WTC11 (cell line): Measurements from ENCODE around the gene IL18R1. TPM values are rescaled to one million over a fixed set of nuclear protein-coding genes. Genes with fewer than 3 reads are reported as not detected.

ENCODE experiments used
- ATAC-seq: fragments of 200-7000 bp; cut with Tn5 transposase; 2 replicates; pipeline ENCODE4 v1.10.0; 2021; ENCODE audit warnings: mild to moderate bottlenecking, moderate library complexity
- CTCF ChIA-PET: fragments of 300-600 bp; sonication (Branson Sonifier 250); formaldehyde crosslinking; loops from one replicate; lab custom pipeline; 2021; ENCODE audit warnings: antibody characterized with exemption; lab: Charles Lee
- POLR2A ChIA-PET: fragments of 350-600 bp; sonication (Branson Sonifier 250); formaldehyde crosslinking; loops from one replicate; lab custom pipeline; 2021; ENCODE audit warnings: antibody characterized with exemption; lab: Charles Lee
- DNase-seq: peaks from one replicate; pipeline ENCODE4 v3.0.0; 2021; ENCODE audit warnings: low spot score
- H3K27ac Mint-ChIP-seq: 2 replicates; pipeline ENCODE4 v1.8.0; 2021; ENCODE audit warnings: mixed read lengths
- H3K27me3 Mint-ChIP-seq: 2 replicates; pipeline ENCODE4 v1.8.0; 2021; ENCODE audit warnings: low read depth, mild to moderate bottlenecking, moderate library complexity, mixed read lengths
- H3K36me3 Mint-ChIP-seq: 2 replicates; pipeline ENCODE4 v1.8.0; 2021; ENCODE audit warnings: mixed read lengths
- H3K4me1 Mint-ChIP-seq: 2 replicates; pipeline ENCODE4 v1.8.0; 2022; ENCODE audit warnings: mixed read lengths
- H3K4me3 Mint-ChIP-seq: 2 replicates; pipeline ENCODE4 v1.8.0; 2021; ENCODE audit warnings: mild to moderate bottlenecking, moderate library complexity, mixed read lengths
- H3K9me3 Mint-ChIP-seq: 2 replicates; pipeline ENCODE4 v1.8.0; 2021; ENCODE audit warnings: mixed read lengths
- CBFB ChIP-seq: sonication (generic); formaldehyde crosslinking; IDR thresholded peaks from 2 replicates; pipeline ENCODE4 v1.8.1; 2022; ENCODE audit warnings: mild to moderate bottlenecking, low read depth, missing genetic modification reagents
- CREM ChIP-seq: sonication (generic); formaldehyde crosslinking; IDR thresholded peaks from 2 replicates; pipeline ENCODE4 v1.8.1; 2022; ENCODE audit warnings: mild to moderate bottlenecking, missing genetic modification reagents, moderate library complexity
- ESRRA ChIP-seq: sonication (generic); formaldehyde crosslinking; IDR thresholded peaks from 2 replicates; pipeline ENCODE4 v1.8.1; 2022; ENCODE audit warnings: mild to moderate bottlenecking, missing genetic modification reagents, borderline replicate concordance
- FOXK1 ChIP-seq: sonication (generic); formaldehyde crosslinking; IDR thresholded peaks from 2 replicates; pipeline ENCODE4 v1.8.0; 2022; ENCODE audit warnings: mild to moderate bottlenecking, moderate library complexity, missing genetic modification reagents
- GABPB1 ChIP-seq: sonication (generic); formaldehyde crosslinking; IDR thresholded peaks from 2 replicates; pipeline ENCODE4 v1.8.1; 2023; ENCODE audit warnings: mild to moderate bottlenecking, missing genetic modification reagents
- JAZF1 ChIP-seq: fragments of 250-450 bp; sonication (Bioruptor Pico); IDR thresholded peaks from 2 replicates; pipeline ENCODE4 v1.9.0; 2021; ENCODE audit warnings: moderate library complexity, mild to moderate bottlenecking, inconsistent platforms
- PRRX2 ChIP-seq: fragments of 250-450 bp; sonication (Bioruptor Pico); IDR thresholded peaks from 2 replicates; pipeline ENCODE4 v1.8.0; 2021; ENCODE audit warnings: mild to moderate bottlenecking
- TEAD1 ChIP-seq: sonication (generic); formaldehyde crosslinking; IDR thresholded peaks from 2 replicates; pipeline ENCODE4 v1.8.0; 2022; ENCODE audit warnings: mild to moderate bottlenecking, missing genetic modification reagents
- ZNF121 ChIP-seq: sonication (generic); formaldehyde crosslinking; IDR thresholded peaks from 2 replicates; pipeline ENCODE4 v1.8.0; 2023; ENCODE audit warnings: missing genetic modification reagents
- ZNF263 ChIP-seq: sonication (generic); formaldehyde crosslinking; IDR thresholded peaks from 2 replicates; pipeline ENCODE4 v1.8.1; 2022; ENCODE audit warnings: low read depth, mild to moderate bottlenecking, moderate library complexity, missing genetic modification reagents
- ZNF317 ChIP-seq: sonication (generic); formaldehyde crosslinking; IDR thresholded peaks from 2 replicates; pipeline ENCODE4 v1.8.1; 2023; ENCODE audit warnings: low read depth, mild to moderate bottlenecking, moderate library complexity, missing genetic modification reagents, borderline replicate concordance
- total RNA-seq: library from RNA; stranded (reverse); gene quantifications from 3 replicates; pipeline ENCODE4 v1.2.3, GENCODE V29; 2021
- TF ChIP-seq, protein P1 (sequence below): sonication (generic); formaldehyde crosslinking; IDR thresholded peaks from 2 replicates; pipeline ENCODE4 v1.8.0; 2022; ENCODE audit warnings: mild to moderate bottlenecking, missing genetic modification reagents
- TF ChIP-seq, protein P2 (sequence below): fragments of 250-450 bp; sonication (Bioruptor Pico); IDR thresholded peaks from 2 replicates; pipeline ENCODE4 v1.8.0; 2021; ENCODE audit warnings: mild to moderate bottlenecking
- TF ChIP-seq, protein P3 (sequence below): sonication (generic); formaldehyde crosslinking; IDR thresholded peaks from 2 replicates; pipeline ENCODE4 v1.8.1; 2022; ENCODE audit warnings: mild to moderate bottlenecking, moderate library complexity, missing genetic modification reagents
- TF ChIP-seq, protein P4 (sequence below): sonication (generic); formaldehyde crosslinking; IDR thresholded peaks from 2 replicates; pipeline ENCODE4 v1.8.0; 2022; ENCODE audit warnings: mild to moderate bottlenecking, missing genetic modification reagents
- TF ChIP-seq, protein P5 (sequence below): fragments of 250-450 bp; sonication (Bioruptor Pico); conservative IDR thresholded peaks from 2 replicates; pipeline ENCODE4 v1.9.0; 2021; ENCODE audit warnings: mild to moderate bottlenecking
- TF ChIP-seq, protein P6 (sequence below): sonication (generic); formaldehyde crosslinking; IDR thresholded peaks from 2 replicates; pipeline ENCODE4 v1.8.1; 2022; ENCODE audit warnings: low read depth, mild to moderate bottlenecking, moderate library complexity, missing genetic modification reagents, borderline replicate concordance

Gene IL18R1
- total RNA-seq, 1 experiment from 2014 or later, result not detected

DNA sequence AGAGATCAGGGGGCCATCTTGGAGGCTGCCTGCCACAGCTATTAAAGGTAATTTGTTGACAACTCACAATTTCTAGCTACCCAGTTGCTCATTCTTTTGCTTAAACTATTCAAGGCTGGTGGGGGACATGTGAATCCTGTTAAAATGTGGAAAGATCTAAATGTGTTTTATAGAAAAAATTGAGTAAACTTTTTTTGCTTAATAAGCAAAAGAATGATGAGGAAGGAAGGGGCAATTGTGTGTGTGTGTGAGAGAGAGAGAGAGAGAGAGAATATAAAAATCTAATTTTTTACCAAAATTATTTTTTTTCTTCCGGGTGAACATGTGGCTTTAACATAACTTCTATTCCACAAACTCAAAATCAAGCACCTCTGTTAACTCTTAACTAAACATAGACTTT lies 49.5 kb upstream of the IL18R1 start:
- H3K4me1 Mint-ChIP-seq, result no peaks in the 10 kb centered on the region
- H3K27ac Mint-ChIP-seq, result no peak overlapping the region
- DNase-seq, result no peak
- no peak for TF ChIP-seq JAZF1 (CRISPR knock-in tag)
- TF ChIP-seq TEAD1 (CRISPR knock-in tag), result no peak
- TF ChIP-seq, protein P1, sequence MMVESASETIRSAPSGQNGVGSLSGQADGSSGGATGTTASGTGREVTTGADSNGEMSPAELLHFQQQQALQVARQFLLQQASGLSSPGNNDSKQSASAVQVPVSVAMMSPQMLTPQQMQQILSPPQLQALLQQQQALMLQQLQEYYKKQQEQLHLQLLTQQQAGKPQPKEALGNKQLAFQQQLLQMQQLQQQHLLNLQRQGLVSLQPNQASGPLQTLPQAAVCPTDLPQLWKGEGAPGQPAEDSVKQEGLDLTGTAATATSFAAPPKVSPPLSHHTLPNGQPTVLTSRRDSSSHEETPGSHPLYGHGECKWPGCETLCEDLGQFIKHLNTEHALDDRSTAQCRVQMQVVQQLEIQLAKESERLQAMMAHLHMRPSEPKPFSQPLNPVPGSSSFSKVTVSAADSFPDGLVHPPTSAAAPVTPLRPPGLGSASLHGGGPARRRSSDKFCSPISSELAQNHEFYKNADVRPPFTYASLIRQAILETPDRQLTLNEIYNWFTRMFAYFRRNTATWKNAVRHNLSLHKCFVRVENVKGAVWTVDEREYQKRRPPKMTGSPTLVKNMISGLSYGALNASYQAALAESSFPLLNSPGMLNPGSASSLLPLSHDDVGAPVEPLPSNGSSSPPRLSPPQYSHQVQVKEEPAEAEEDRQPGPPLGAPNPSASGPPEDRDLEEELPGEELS (CRISPR knock-in tag), result no peak
- TF ChIP-seq, protein P2, sequence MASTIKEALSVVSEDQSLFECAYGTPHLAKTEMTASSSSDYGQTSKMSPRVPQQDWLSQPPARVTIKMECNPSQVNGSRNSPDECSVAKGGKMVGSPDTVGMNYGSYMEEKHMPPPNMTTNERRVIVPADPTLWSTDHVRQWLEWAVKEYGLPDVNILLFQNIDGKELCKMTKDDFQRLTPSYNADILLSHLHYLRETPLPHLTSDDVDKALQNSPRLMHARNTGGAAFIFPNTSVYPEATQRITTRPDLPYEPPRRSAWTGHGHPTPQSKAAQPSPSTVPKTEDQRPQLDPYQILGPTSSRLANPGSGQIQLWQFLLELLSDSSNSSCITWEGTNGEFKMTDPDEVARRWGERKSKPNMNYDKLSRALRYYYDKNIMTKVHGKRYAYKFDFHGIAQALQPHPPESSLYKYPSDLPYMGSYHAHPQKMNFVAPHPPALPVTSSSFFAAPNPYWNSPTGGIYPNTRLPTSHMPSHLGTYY (CRISPR knock-in tag), result no peak
- no peak for TF ChIP-seq ZNF121
- no peak for TF ChIP-seq ZNF263 (CRISPR knock-in tag)
- TF ChIP-seq, protein P3, sequence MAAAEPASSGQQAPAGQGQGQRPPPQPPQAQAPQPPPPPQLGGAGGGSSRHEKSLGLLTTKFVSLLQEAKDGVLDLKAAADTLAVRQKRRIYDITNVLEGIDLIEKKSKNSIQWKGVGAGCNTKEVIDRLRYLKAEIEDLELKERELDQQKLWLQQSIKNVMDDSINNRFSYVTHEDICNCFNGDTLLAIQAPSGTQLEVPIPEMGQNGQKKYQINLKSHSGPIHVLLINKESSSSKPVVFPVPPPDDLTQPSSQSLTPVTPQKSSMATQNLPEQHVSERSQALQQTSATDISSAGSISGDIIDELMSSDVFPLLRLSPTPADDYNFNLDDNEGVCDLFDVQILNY (CRISPR knock-in tag), result no peak
- no peak for TF ChIP-seq GABPB1 (CRISPR knock-in tag)
- no peak for TF ChIP-seq PRRX2 (CRISPR knock-in tag)
- TF ChIP-seq, protein P4, sequence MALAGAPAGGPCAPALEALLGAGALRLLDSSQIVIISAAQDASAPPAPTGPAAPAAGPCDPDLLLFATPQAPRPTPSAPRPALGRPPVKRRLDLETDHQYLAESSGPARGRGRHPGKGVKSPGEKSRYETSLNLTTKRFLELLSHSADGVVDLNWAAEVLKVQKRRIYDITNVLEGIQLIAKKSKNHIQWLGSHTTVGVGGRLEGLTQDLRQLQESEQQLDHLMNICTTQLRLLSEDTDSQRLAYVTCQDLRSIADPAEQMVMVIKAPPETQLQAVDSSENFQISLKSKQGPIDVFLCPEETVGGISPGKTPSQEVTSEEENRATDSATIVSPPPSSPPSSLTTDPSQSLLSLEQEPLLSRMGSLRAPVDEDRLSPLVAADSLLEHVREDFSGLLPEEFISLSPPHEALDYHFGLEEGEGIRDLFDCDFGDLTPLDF (CRISPR knock-in tag), result no peak
- TF ChIP-seq ESRRA, result no peak
- no peak for TF ChIP-seq FOXK1 (CRISPR knock-in tag)
- TF ChIP-seq ZNF317 (CRISPR knock-in tag), result no peak
- TF ChIP-seq, protein P5, sequence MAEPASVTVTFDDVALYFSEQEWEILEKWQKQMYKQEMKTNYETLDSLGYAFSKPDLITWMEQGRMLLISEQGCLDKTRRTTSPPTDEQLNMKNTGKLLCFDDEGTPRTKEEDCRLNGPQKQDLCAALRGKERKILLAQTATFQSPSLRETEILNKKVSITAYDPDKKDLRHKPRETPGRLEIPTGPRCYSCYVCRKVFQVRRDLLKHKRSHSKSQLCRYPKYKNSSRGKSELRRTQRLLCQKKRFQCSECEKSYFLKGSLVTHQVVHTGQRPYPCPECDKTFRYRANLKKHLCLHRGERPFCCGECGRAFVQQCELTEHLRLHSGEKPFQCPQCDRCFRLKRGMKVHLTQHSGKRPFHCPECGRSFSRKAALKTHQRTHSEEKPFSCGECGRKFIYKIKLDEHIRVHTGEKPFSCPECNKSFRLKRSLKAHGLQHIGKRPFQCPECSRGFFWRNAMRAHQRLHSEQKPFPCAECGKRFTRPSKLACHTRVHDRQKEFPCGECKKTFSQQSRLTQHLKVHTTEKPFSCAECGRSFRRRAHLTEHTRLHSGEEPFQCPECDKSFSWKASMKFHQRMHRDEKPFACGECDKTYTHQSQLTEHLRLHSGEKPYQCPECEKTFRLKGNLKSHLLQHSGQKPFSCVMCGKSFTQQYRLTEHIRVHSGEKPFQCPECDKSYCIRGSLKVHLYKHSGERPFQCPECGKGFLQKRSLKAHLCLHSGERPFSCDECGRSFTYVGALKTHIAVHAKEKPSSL, result no peak
- no peak for TF ChIP-seq CBFB (CRISPR knock-in tag)
- TF ChIP-seq, protein P6, sequence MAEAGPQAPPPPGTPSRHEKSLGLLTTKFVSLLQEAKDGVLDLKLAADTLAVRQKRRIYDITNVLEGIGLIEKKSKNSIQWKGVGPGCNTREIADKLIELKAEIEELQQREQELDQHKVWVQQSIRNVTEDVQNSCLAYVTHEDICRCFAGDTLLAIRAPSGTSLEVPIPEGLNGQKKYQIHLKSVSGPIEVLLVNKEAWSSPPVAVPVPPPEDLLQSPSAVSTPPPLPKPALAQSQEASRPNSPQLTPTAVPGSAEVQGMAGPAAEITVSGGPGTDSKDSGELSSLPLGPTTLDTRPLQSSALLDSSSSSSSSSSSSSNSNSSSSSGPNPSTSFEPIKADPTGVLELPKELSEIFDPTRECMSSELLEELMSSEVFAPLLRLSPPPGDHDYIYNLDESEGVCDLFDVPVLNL (CRISPR knock-in tag), result no peak
- no peak for TF ChIP-seq CREM (CRISPR knock-in tag)
- TF ChIP-seq, all 79 proteins: peak for 0
- Mint-ChIP-seq H3K36me3 (no peaks in the 10 kb centered on the region), H3K4me3 (no peak overlapping the region), H3K27me3 (peaks cover 2% of the 10 kb centered on the region; the same call in 1 of the 2 replicates), H3K9me3 (0 out of 2 replicates have a peak, but pooled peaks cover 4% of the 10 kb centered on the region)
- ATAC-seq, result no peak
- CTCF ChIA-PET, result no interaction called here
- POLR2A ChIA-PET, result no interaction called here
